CD4-positive, alpha-beta T cell treated with Interleukin-15 for 1 hour (primary cell): ENCODE measurements around the gene STRN.
"Not testable (repeated sequence)": the region's sequence is repeated elsewhere in the genome, so short reads cannot be mapped to it uniquely, and the experiment has no call there.

ENCODE experiments used
- DNase-seq: peaks from one replicate; pipeline ENCODE4 v3.0.0-alpha.2; 2020

Gene STRN

GRCh38 chr2:36831185-36831584, 135.2 kb downstream of the STRN start:
- no peak for DNase-seq

GRCh38 chr2:36824683-36825082, 141.7 kb downstream of the STRN start:
- DNase-seq: not testable (repeated sequence)

- DNase-seq: no peak
Measured at GRCh38 chr2:36824273-36824672, 142.1 kb downstream of the STRN start.

- DNase-seq: no peak
Measured at GRCh38 chr2:36823862-36824261, 142.5 kb downstream of the STRN start.

- no peak for DNase-seq
Measured at GRCh38 chr2:36820942-36821605, 145.3 kb downstream of the STRN start.

- no peak for DNase-seq
Measured at GRCh38 chr2:36819095-36819711, 147.1 kb downstream of the STRN start.

- DNase-seq: no peak
Measured at GRCh38 chr2:36818542-36818941, 147.8 kb downstream of the STRN start.

GRCh38 chr2:36812196-36812595, 154.1 kb downstream of the STRN start:
- DNase-seq: no peak

- DNase-seq: no peak
Measured at GRCh38 chr2:36811071-36811470, 155.3 kb downstream of the STRN start.

GRCh38 chr2:36809069-36809445, 157.3 kb downstream of the STRN start:
- no peak for DNase-seq

- DNase-seq: no peak
Measured at GRCh38 chr2:36808386-36809068, 157.8 kb downstream of the STRN start.

GRCh38 chr2:36807223-36807886, 159.0 kb downstream of the STRN start:
- DNase-seq: no peak

- DNase-seq: no peak
Measured at GRCh38 chr2:36805635-36806224, 160.6 kb downstream of the STRN start.

GRCh38 chr2:36802952-36803351, 163.4 kb downstream of the STRN start:
- DNase-seq: no peak

- DNase-seq: no peak
Measured at GRCh38 chr2:36801088-36801487, 165.2 kb downstream of the STRN start.

- peak; percentile 58 for DNase-seq
Measured at GRCh38 chr2:36800381-36800780, 166.0 kb downstream of the STRN start.

- no peak for DNase-seq
Measured at GRCh38 chr2:36798724-36799123, 167.6 kb downstream of the STRN start.

GRCh38 chr2:36797324-36798070, 168.8 kb downstream of the STRN start:
- no peak for DNase-seq
